H1 (cell line): ENCODE results near the gene SS18L1. TPM values are rescaled to one million over a fixed set of nuclear protein-coding genes. Genes with fewer than 3 reads are reported as not detected.

Experiments
- BRCA1 ChIP-seq: IDR thresholded peaks from 2 replicates; pipeline ENCODE4 v1.6.1; 2012; ENCODE audit warnings: low read depth, low read length, improper control_type of control experiment
- CBX5 ChIP-seq: fragments of 300-800, 300-1000 bp; sonication (generic); IDR thresholded peaks from 2 replicates; pipeline ENCODE4 v1.7.1; 2016; ENCODE audit warnings: antibody characterized with exemption, low read length, low read depth
- CREB1 ChIP-seq: IDR thresholded peaks from 2 replicates; pipeline ENCODE4 v1.6.1; 2012; ENCODE audit warnings: inconsistent platforms
- GABPA ChIP-seq: IDR thresholded peaks from 2 replicates; pipeline ENCODE4 v1.6.1; 2011; ENCODE audit warnings: mild to moderate bottlenecking, low read length, moderate library complexity, borderline replicate concordance; ENCODE audit not compliant: insufficient read depth
- GTF2F1 ChIP-seq: IDR thresholded peaks from 2 replicates; pipeline ENCODE4 v1.6.1; 2012; ENCODE audit warnings: low read depth, low read length, improper control_type of control experiment, borderline replicate concordance
- HDAC6 ChIP-seq: IDR thresholded peaks from one replicate; pipeline ENCODE4 v1.7.1; 2012; ENCODE audit warnings: low read depth, mild to moderate bottlenecking, inconsistent platforms, low read length, moderate library complexity
- KDM1A ChIP-seq: fragments of 200-600, 300-600 bp; sonication (generic); IDR thresholded peaks from 2 replicates; pipeline ENCODE4 v1.7.1; 2016; ENCODE audit warnings: mild to moderate bottlenecking, low read length, borderline replicate concordance
- KDM4A ChIP-seq: IDR thresholded peaks from one replicate; pipeline ENCODE4 v1.7.1; 2012; ENCODE audit warnings: low read depth, mild to moderate bottlenecking, moderate library complexity, low read length, inconsistent platforms; ENCODE audit not compliant: severe bottlenecking
- MAFK ChIP-seq: IDR thresholded peaks from 2 replicates; pipeline ENCODE4 v1.6.1; 2012; ENCODE audit warnings: low read depth, mild to moderate bottlenecking, improper control_type of control experiment, low read length
- POLR2A ChIP-seq, 2 experiments: IDR thresholded peaks; 1 replicate in 1 of 2; 2 replicates in 1 of 2; pipeline ENCODE4 v1.6.1; 2011; ENCODE audit warnings: low read depth in 2 of 2, low read length in 2 of 2, mild to moderate bottlenecking in 2 of 2; ENCODE audit errors: control extremely low read depth in 1 of 2
- RAD21 ChIP-seq, 2 experiments: IDR thresholded peaks in 1 of 2; conservative IDR thresholded peaks in 1 of 2; 2 replicates each; pipeline ENCODE4 v1.6.1; 2011; ENCODE audit warnings: low read depth in 2 of 2, low read length in 2 of 2, improper control_type of control experiment in 1 of 2, inconsistent platforms in 1 of 2, mild to moderate bottlenecking in 1 of 2, moderate library complexity in 1 of 2
- SAP30 ChIP-seq: fragments of 300-600 bp; sonication (generic); IDR thresholded peaks from 2 replicates; pipeline ENCODE4 v1.7.1; 2012; ENCODE audit warnings: low read length, moderate library complexity, mild to moderate bottlenecking, inconsistent platforms; ENCODE audit not compliant: insufficient read depth, insufficient replicate concordance
- SIRT6 ChIP-seq: IDR thresholded peaks from one replicate; pipeline ENCODE4 v1.7.1; 2012; ENCODE audit warnings: low read length, inconsistent platforms
- SP1 ChIP-seq: IDR thresholded peaks from 2 replicates; pipeline ENCODE4 v1.6.1; 2011; ENCODE audit warnings: low read depth, low read length
- SP4 ChIP-seq: IDR thresholded peaks from 2 replicates; pipeline ENCODE4 v1.6.1; 2012; ENCODE audit warnings: low read length, inconsistent platforms
- TAF1 ChIP-seq: IDR thresholded peaks from 2 replicates; pipeline ENCODE4 v1.6.1; 2011; ENCODE audit warnings: mild to moderate bottlenecking, low read depth, low read length
- TBP ChIP-seq: IDR thresholded peaks from 2 replicates; pipeline ENCODE4 v1.6.1; 2011; ENCODE audit warnings: low read depth, low read length, improper control_type of control experiment
- polyA plus RNA-seq, 7 experiments: library from polyadenylated mRNA; depleted of rRNA in 3 of 7; stranded (reverse) in 5 of 7; unstranded in 2 of 7; fragments of >200 nt in 5 of 7; fragments of 200-250 nt in 2 of 7; gene quantifications; 1 replicate in 5 of 7; 2 replicates in 1 of 7; 4 replicates in 1 of 7; pipeline versions ENCODE4 v1.2.1 to v1.2.3, GENCODE V29; 2011 to 2013; ENCODE audit warnings: missing spikeins in 2 of 7, mixed read lengths in 2 of 7
- total RNA-seq: library from RNA; stranded (reverse); fragmentation: NEBNext Ultra II Directional; extraction: Animal tissue kit (Norgen Biotek cat#: 25700); gene quantifications from 2 replicates; pipeline ENCODE4 v1.2.1, GENCODE V29; 2021
- TF ChIP-seq, protein P1 (sequence below): IDR thresholded peaks from 2 replicates; pipeline ENCODE4 v1.6.1; 2011; ENCODE audit warnings: low read depth, mild to moderate bottlenecking, low read length; ENCODE audit not compliant: insufficient read depth
- TF ChIP-seq, protein P2 (sequence below): IDR thresholded peaks from 2 replicates; pipeline ENCODE4 v1.6.1; 2012; ENCODE audit warnings: inconsistent platforms
- TF ChIP-seq, protein P3 (sequence below): IDR thresholded peaks from 2 replicates; pipeline ENCODE4 v1.6.1; 2012; ENCODE audit warnings: inconsistent platforms

SS18L1 gene
- total and polyA plus RNA-seq, 2 of the 8 experiments (the other 6 are each of a cell fraction or from before 2014, with no cell fraction given) = 28.4 to 29.7 TPM

DNA sequence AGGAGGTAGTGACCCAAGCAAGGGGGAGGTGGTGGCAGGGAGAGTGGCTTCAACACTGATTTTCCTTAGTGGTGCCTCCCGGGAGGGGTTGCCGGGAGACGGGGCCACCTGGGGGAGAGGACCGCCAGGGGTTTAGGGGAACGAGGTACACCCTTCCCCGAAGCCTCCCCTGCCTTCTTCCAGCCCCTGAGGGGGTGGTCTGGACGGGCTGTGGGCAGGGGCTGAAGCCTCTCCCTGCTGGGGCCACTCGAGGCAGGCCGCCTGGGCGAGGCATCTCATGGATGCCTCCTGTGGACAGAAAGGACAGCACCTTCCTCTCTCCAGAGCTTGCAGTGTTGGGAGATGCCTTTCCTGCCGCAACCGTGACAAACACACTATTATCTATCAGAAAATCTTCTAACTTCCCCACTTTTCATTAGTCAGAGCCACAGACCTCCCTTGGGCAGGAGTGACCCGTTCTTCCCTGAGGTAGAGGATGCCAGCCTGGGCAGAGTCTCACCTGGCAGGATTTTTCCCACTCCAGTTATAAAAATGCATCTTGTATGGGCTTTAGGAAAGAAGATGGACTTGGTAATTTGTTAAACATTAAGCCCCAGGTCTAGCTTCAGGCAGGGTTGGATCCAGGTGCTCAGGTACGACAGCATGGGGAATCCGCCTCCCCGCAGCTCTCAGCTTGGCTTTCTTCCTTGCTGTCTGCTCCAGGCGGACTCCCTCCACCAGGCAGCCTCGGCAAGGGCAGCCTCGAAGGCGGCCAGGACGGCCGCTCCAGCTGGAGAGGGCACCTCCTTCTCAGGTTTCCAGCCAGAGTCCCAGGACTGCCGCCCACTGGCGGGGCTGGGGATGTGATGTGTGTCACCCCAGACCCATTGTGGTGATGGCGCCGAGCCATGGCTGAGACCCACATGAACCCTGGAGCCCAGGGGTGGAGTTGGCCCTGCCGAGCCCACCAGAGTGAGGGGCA, 65.5 kb downstream of the SS18L1 start (continued):
- TF ChIP-seq SP1 (no peak), SAP30 (no peak), KDM1A (no peak), TAF1 (no peak), CREB1 (peak; percentile 68), SP4 (no peak), CBX5 (no peak), SIRT6 (no peak), BRCA1 (no peak), MAFK (no peak), GABPA (0 out of 2 replicates have a peak, but pooled peaks have one; percentile 46), POLR2A (IDR thresholded peaks at IDR 0.05; ENCODE audit: control extremely low read depth in 1 of 2, low read depth in 2 of 2, low read length in 2 of 2) (no peak), HDAC6 (no peak), KDM4A (no peak), TBP (peak; percentile 34; the same call in 1 of the 2 replicates), RAD21 (IDR thresholded peaks at IDR 0.05 in 1 of 2, conservative IDR thresholded peaks at IDR 0.05 in 1 of 2; ENCODE audit: low read depth in 2 of 2, low read length in 2 of 2) (peak; percentile 46 to 54), GTF2F1 (no peak)
- TF ChIP-seq, protein P1, sequence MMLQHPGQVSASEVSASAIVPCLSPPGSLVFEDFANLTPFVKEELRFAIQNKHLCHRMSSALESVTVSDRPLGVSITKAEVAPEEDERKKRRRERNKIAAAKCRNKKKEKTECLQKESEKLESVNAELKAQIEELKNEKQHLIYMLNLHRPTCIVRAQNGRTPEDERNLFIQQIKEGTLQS = no peak
- TF ChIP-seq, protein P2, sequence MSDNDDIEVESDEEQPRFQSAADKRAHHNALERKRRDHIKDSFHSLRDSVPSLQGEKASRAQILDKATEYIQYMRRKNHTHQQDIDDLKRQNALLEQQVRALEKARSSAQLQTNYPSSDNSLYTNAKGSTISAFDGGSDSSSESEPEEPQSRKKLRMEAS = 0 out of 2 replicates have a peak, but pooled peaks have one; percentile 30
- TF ChIP-seq, protein P3, sequence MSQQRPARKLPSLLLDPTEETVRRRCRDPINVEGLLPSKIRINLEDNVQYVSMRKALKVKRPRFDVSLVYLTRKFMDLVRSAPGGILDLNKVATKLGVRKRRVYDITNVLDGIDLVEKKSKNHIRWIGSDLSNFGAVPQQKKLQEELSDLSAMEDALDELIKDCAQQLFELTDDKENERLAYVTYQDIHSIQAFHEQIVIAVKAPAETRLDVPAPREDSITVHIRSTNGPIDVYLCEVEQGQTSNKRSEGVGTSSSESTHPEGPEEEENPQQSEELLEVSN = no peak
